Osteocyte (in vitro differentiated cells): ENCODE data around the gene CFLAR. TPM values are rescaled to one million over a fixed set of nuclear protein-coding genes. Genes with fewer than 3 reads are reported as not detected.
"Not testable (repeated sequence)": the region's sequence is repeated elsewhere in the genome, so short reads cannot be mapped to it uniquely, and the experiment has no call there.

Experiments
- DNase-seq: peaks from one replicate; pipeline ENCODE4 v3.0.0; 2021; ENCODE audit warnings: mixed read lengths; ENCODE audit not compliant: unreplicated experiment; ENCODE audit errors: extremely low spot score
- H3K27ac Mint-ChIP-seq: one replicate; pipeline ENCODE4 v1.8.0; 2021; ENCODE audit warnings: mild to moderate bottlenecking, mixed read lengths; ENCODE audit not compliant: unreplicated experiment
- H3K27me3 Mint-ChIP-seq: one replicate; pipeline ENCODE4 v1.8.0; 2021; ENCODE audit warnings: mixed read lengths; ENCODE audit not compliant: unreplicated experiment
- H3K36me3 Mint-ChIP-seq: one replicate; pipeline ENCODE4 v1.8.0; 2021; ENCODE audit warnings: mixed read lengths; ENCODE audit not compliant: unreplicated experiment
- H3K4me1 Mint-ChIP-seq: one replicate; pipeline ENCODE4 v1.8.0; 2021; ENCODE audit warnings: mixed read lengths; ENCODE audit not compliant: unreplicated experiment
- H3K4me3 Mint-ChIP-seq: one replicate; pipeline ENCODE4 v1.8.0; 2021; ENCODE audit warnings: mild to moderate bottlenecking, moderate library complexity, mixed read lengths; ENCODE audit not compliant: unreplicated experiment
- H3K9me3 Mint-ChIP-seq: one replicate; pipeline ENCODE4 v1.8.0; 2021; ENCODE audit warnings: mixed read lengths; ENCODE audit not compliant: unreplicated experiment
- CTCF ChIP-seq: fragments of 200-600 bp; sonication (generic); IDR thresholded peaks from 2 replicates; pipeline ENCODE4 v1.5.0; 2021; ENCODE audit warnings: antibody characterized with exemption, mild to moderate bottlenecking, moderate library complexity
- total RNA-seq: library from RNA; stranded (reverse); gene quantifications from 2 replicates; pipeline ENCODE4 v1.2.1, GENCODE V29; 2021

Gene CFLAR
- total RNA-seq, 1 donor from 2014 or later = 45.8 TPM

DNA sequence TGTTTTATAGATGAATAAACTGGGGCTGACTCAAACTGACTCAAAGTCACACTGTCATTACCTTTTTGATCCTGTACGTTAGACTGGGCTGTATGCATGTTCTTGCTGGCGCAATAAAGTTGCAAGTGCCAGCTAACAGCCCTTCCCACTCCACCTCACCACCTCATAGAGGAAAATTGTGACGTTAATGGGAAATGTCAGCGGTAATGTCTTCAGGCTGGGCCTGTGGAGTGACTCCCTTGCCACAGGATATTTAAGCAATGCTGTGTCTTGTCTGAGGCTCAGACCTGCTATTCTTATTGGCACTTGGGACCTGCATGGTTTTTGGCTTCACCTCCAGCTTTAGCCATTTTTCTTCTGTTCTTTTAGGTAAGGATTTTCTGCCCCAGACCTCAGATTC lies 41.7 kb downstream of the CFLAR start:
- no peaks in the 10 kb centered on the region for H3K9me3 Mint-ChIP-seq
- no peak for TF ChIP-seq CTCF
- H3K27me3 Mint-ChIP-seq = no peaks in the 10 kb centered on the region
- peak overlapping the region; percentile 86 for H3K27ac Mint-ChIP-seq
- no peak for DNase-seq
- H3K4me1 Mint-ChIP-seq = peaks cover 11% of the 10 kb centered on the region
- H3K36me3 Mint-ChIP-seq = peaks cover 12% of the 10 kb centered on the region
- no peak overlapping the region for H3K4me3 Mint-ChIP-seq

- DNase-seq = no peak
- peaks cover 13% of the 10 kb centered on the region for H3K36me3 Mint-ChIP-seq
- H3K27me3 Mint-ChIP-seq = no peaks in the 10 kb centered on the region
- H3K27ac Mint-ChIP-seq = peak overlapping the region; percentile 86
- H3K4me1 Mint-ChIP-seq = peaks cover 11% of the 10 kb centered on the region
- peak; percentile 89 for TF ChIP-seq CTCF
- H3K9me3 Mint-ChIP-seq = no peaks in the 10 kb centered on the region
- H3K4me3 Mint-ChIP-seq = no peak overlapping the region
Measured at GRCh38 chr2:201158111-201158929, 42.4 kb downstream of the CFLAR start.

DNA sequence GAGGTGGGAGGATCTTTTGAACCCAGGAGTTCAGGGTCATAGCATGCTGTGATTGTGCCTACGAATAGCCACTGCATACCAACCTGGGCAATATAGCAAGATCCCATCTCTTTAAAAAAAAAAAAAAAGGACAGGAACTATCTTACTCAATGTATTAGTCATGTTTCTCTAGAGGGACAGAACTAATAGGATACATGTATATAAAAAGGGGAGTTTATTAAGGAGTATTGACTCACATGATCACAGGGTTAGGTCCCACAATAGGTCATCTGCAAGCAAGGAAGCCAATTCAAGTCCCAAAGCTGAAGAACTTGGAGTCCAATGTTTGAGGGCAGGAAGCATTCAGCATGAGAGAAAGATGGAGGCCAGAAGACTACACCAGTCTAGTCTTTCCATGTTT lies 48.2 kb downstream of the CFLAR start:
- TF ChIP-seq CTCF = no peak
- H3K4me1 Mint-ChIP-seq = no peaks in the 10 kb centered on the region
- H3K36me3 Mint-ChIP-seq = peaks cover 21% of the 10 kb centered on the region
- DNase-seq = no peak
- peaks cover 3% of the 10 kb centered on the region for H3K27me3 Mint-ChIP-seq
- H3K4me3 Mint-ChIP-seq = no peak overlapping the region
- H3K27ac Mint-ChIP-seq = no peak overlapping the region
- H3K9me3 Mint-ChIP-seq = no peaks in the 10 kb centered on the region

GRCh38 chr2:201167546-201167945 lies 51.6 kb downstream of the CFLAR start:
- Mint-ChIP-seq H3K9me3 (no peaks in the 10 kb centered on the region), H3K36me3 (peaks cover 13% of the 10 kb centered on the region)
- no peak for TF ChIP-seq CTCF

DNA sequence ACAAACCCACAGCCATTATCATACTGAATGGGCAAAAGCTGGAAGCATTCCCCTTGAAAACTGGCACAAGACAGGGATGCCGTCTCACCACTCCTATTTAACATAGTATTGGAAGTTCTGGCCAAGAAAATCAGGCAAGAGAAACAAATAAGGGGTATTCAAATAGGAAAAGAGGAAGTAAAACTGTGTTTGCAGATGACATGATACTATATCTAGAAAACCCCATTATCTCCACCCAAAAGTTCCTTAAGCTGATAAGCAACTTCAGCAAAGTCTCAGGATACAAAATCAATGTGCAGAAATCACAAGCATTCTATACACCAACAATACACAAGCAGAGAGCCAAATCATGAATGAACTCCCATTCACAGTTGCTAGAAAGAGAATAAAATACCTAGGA lies 52.5 kb downstream of the CFLAR start:
- not testable (repeated sequence) for H3K27ac Mint-ChIP-seq, H3K4me3 Mint-ChIP-seq, H3K27me3 Mint-ChIP-seq, DNase-seq, H3K4me1 Mint-ChIP-seq, H3K9me3 Mint-ChIP-seq
- peaks cover 10% of the 10 kb centered on the region for H3K36me3 Mint-ChIP-seq

More at GRCh38 chr2:201167546-201167945, 51.6 kb downstream of the CFLAR start:
- Mint-ChIP-seq H3K4me1 (peaks cover 4% of the 10 kb centered on the region), H3K27ac (no peak overlapping the region), H3K4me3 (no peak overlapping the region), H3K27me3 (peaks cover 3% of the 10 kb centered on the region)
- DNase-seq = no peak
